ENCODE results near the gene FAM50B.

FAM50B gene

DNA sequence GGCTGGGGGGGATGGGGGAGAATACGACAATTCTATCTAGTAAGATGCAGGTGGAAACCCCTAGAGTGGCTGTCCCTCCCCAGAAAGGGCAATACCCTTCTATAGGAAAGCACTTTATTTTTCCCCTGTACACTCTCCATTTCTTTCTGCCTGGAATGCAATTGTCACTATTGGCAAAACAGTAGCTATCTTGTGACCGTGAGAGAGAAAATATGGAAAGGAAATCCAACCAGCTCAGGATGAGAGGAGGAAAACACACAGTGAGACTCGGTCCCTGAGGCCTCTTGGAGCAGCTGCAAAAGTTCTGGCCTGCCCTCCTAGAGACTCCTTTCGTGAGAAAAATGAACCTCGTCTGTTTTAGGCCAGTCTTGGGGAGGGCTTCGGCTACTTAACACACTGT, 43.4 kb downstream of the FAM50B start:
- Histone ChIP-seq H2AK5ac (ENCODE audit: low read depth, low read length) (no peak overlapping the region), H2BK12ac (ENCODE audit: low read length) (no peak overlapping the region), H4K91ac (ENCODE audit: low read depth, low read length, poor library complexity) (no peak overlapping the region), H3K4me3 (ENCODE audit: low read length in 2 of 2) (no peak overlapping the region), H3K4me1 (ENCODE audit: control insufficient read depth in 2 of 2, insufficient read depth in 1 of 2, low read depth in 1 of 2, low read length in 2 of 2) (no peaks in the 10 kb centered on the region), H2AFZ (ENCODE audit: low read length) (peak overlapping the region; percentile 12), H4K8ac (ENCODE audit: low read depth, low read length) (no peak overlapping the region), H2BK5ac (ENCODE audit: low read length) (no peak overlapping the region), H3K4ac (ENCODE audit: low read length) (no peak overlapping the region), H2BK15ac (ENCODE audit: low read length) (no peak overlapping the region), H3K14ac (ENCODE audit: low read length) (no peak overlapping the region), H3K9ac (ENCODE audit: low read depth, low read length, poor library complexity) (no peak overlapping the region), H3K27ac (replicated peaks; ENCODE audit: low read length) (no peak overlapping the region), H3K23ac (ENCODE audit: low read depth, low read length, poor library complexity) (no peak overlapping the region), H3K4me2 (ENCODE audit: insufficient read depth, low read length, poor library complexity, severe bottlenecking) (no peak overlapping the region), H2BK120ac (ENCODE audit: low read depth, low read length) (no peak overlapping the region), H3K9me3 (replicated peaks in 1 of 2; ENCODE audit: control insufficient read depth in 2 of 2, insufficient read depth in 1 of 2, low read depth in 1 of 2, low read length in 2 of 2) (no peaks in the 10 kb centered on the region), H3K27me3 (ENCODE audit: control insufficient read depth in 3 of 3, insufficient read depth in 3 of 3, low read depth in 1 of 3, low read length in 3 of 3) (no peaks in the 10 kb centered on the region), H3K18ac (ENCODE audit: low read length) (no peak overlapping the region), H3K79me1 (ENCODE audit: low read depth, low read length) (no peaks in the 10 kb centered on the region), H3K36me3 (replicated peaks in 1 of 2; ENCODE audit: control insufficient read depth in 2 of 2, insufficient read depth in 2 of 2, low read length in 2 of 2) (no peaks in the 10 kb centered on the region)
- WGBS, 2 donors (ENCODE audit: extremely low coverage in 2 of 2, insufficient read length in 2 of 2, insufficient replicate concordance in 1 of 2), result no CpG with 5 or more reads among the region's 6 CpGs
- no peak for DNase-seq (ENCODE audit: low spot score)

GRCh38 chr6:3893487-3893886, 44.3 kb downstream of the FAM50B start:
- no peak overlapping the region for H3K18ac ChIP-seq (ENCODE audit: low read length)
- no CpG with 5 or more reads among the region's 10 CpGs for WGBS, 2 donors (ENCODE audit: extremely low coverage in 2 of 2, insufficient read length in 2 of 2, insufficient replicate concordance in 1 of 2)
- H3K27me3 ChIP-seq (ENCODE audit: control insufficient read depth in 3 of 3, insufficient read depth in 3 of 3, low read depth in 1 of 3, low read length in 3 of 3), result no peaks in the 10 kb centered on the region
- no peak overlapping the region for H2BK15ac ChIP-seq (ENCODE audit: low read length)
- no peak overlapping the region for H3K23ac ChIP-seq (ENCODE audit: low read depth, low read length, poor library complexity)
- no peak overlapping the region for H3K4ac ChIP-seq (ENCODE audit: low read length)
- H3K4me3 ChIP-seq (ENCODE audit: low read length in 2 of 2), result no peak overlapping the region
- H3K27ac ChIP-seq (replicated peaks; ENCODE audit: low read length), result no peak overlapping the region
- H3K14ac ChIP-seq (ENCODE audit: low read length), result no peak overlapping the region
- H3K36me3 ChIP-seq (replicated peaks in 1 of 2; ENCODE audit: control insufficient read depth in 2 of 2, insufficient read depth in 2 of 2, low read length in 2 of 2), result no peaks in the 10 kb centered on the region
- no peak overlapping the region for H3K4me2 ChIP-seq (ENCODE audit: insufficient read depth, low read length, poor library complexity, severe bottlenecking)
- no peaks in the 10 kb centered on the region for H3K79me1 ChIP-seq (ENCODE audit: low read depth, low read length)
- H3K9me3 ChIP-seq (replicated peaks in 1 of 2; ENCODE audit: control insufficient read depth in 2 of 2, insufficient read depth in 1 of 2, low read depth in 1 of 2, low read length in 2 of 2), result no peaks in the 10 kb centered on the region
- no peak overlapping the region for H2AFZ ChIP-seq (ENCODE audit: low read length)
- no peak overlapping the region for H2BK120ac ChIP-seq (ENCODE audit: low read depth, low read length)
- no peak overlapping the region for H3K9ac ChIP-seq (ENCODE audit: low read depth, low read length, poor library complexity)
- H4K8ac ChIP-seq (ENCODE audit: low read depth, low read length), result no peak overlapping the region
- H2AK5ac ChIP-seq (ENCODE audit: low read depth, low read length), result no peak overlapping the region
- no peak overlapping the region for H2BK5ac ChIP-seq (ENCODE audit: low read length)
- no peaks in the 10 kb centered on the region for H3K4me1 ChIP-seq (ENCODE audit: control insufficient read depth in 2 of 2, insufficient read depth in 1 of 2, low read depth in 1 of 2, low read length in 2 of 2)
- H2BK12ac ChIP-seq (ENCODE audit: low read length), result no peak overlapping the region
- no peak overlapping the region for H4K91ac ChIP-seq (ENCODE audit: low read depth, low read length, poor library complexity)
- no peak for DNase-seq (ENCODE audit: low spot score)

DNA sequence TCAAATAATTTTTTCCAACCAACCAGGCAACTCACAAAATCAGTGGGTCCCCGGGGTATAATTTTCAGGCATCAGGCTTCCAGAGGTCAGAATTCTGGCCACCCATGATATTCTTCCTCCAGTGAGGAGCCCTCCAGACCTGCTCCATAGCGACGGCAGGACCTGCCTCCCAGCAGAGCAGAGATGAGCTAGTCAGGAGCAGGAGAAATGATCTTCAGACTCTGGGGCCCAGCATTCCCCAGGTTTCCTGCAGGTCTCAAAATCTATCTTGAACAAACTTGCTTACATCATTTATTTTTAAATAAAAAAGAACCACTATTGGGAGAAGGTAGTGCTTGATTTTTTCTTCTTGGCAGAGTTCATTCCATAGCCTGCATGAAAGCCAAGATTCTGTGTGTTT, 44.7 kb downstream of the FAM50B start:
- H3K4me1 ChIP-seq (ENCODE audit: control insufficient read depth in 2 of 2, insufficient read depth in 1 of 2, low read depth in 1 of 2, low read length in 2 of 2), result no peaks in the 10 kb centered on the region
- no peak overlapping the region for H2BK5ac ChIP-seq (ENCODE audit: low read length)
- H3K9me3 ChIP-seq (replicated peaks in 1 of 2; ENCODE audit: control insufficient read depth in 2 of 2, insufficient read depth in 1 of 2, low read depth in 1 of 2, low read length in 2 of 2), result peaks cover 0 to 4% of the 10 kb centered on the region in 2 donors
- H3K36me3 ChIP-seq (replicated peaks in 1 of 2; ENCODE audit: control insufficient read depth in 2 of 2, insufficient read depth in 2 of 2, low read length in 2 of 2), result no peaks in the 10 kb centered on the region
- no peak overlapping the region for H2BK12ac ChIP-seq (ENCODE audit: low read length)
- no peak overlapping the region for H3K4me3 ChIP-seq (ENCODE audit: low read length in 2 of 2)
- no peak overlapping the region for H3K27ac ChIP-seq (replicated peaks; ENCODE audit: low read length)
- no peak overlapping the region for H3K18ac ChIP-seq (ENCODE audit: low read length)
- H4K8ac ChIP-seq (ENCODE audit: low read depth, low read length), result no peak overlapping the region
- whole genome bisulfite sequencing, 2 donors (ENCODE audit: extremely low coverage in 2 of 2, insufficient read length in 2 of 2, insufficient replicate concordance in 1 of 2), result no CpG with 5 or more reads among the region's 3 CpGs
- no peak overlapping the region for H3K4ac ChIP-seq (ENCODE audit: low read length)
- H2AFZ ChIP-seq (ENCODE audit: low read length), result no peak overlapping the region
- no peaks in the 10 kb centered on the region for H3K27me3 ChIP-seq (ENCODE audit: control insufficient read depth in 3 of 3, insufficient read depth in 3 of 3, low read depth in 1 of 3, low read length in 3 of 3)
- H2BK15ac ChIP-seq (ENCODE audit: low read length), result no peak overlapping the region
- H3K79me1 ChIP-seq (ENCODE audit: low read depth, low read length), result no peaks in the 10 kb centered on the region
- H3K4me2 ChIP-seq (ENCODE audit: insufficient read depth, low read length, poor library complexity, severe bottlenecking), result no peak overlapping the region
- no peak overlapping the region for H3K9ac ChIP-seq (ENCODE audit: low read depth, low read length, poor library complexity)
- H3K23ac ChIP-seq (ENCODE audit: low read depth, low read length, poor library complexity), result no peak overlapping the region
- no peak overlapping the region for H3K14ac ChIP-seq (ENCODE audit: low read length)
- no peak overlapping the region for H2AK5ac ChIP-seq (ENCODE audit: low read depth, low read length)
- no peak for DNase-seq (ENCODE audit: low spot score)
- H4K91ac ChIP-seq (ENCODE audit: low read depth, low read length, poor library complexity), result no peak overlapping the region
- H2BK120ac ChIP-seq (ENCODE audit: low read depth, low read length), result no peak overlapping the region

- Histone ChIP-seq H2BK5ac (ENCODE audit: low read length) (no peak overlapping the region), H3K4me3 (ENCODE audit: low read length in 2 of 2) (no peak overlapping the region), H2AFZ (ENCODE audit: low read length) (no peak overlapping the region), H3K27me3 (ENCODE audit: control insufficient read depth in 3 of 3, insufficient read depth in 3 of 3, low read depth in 1 of 3, low read length in 3 of 3) (no peaks in the 10 kb centered on the region), H2BK15ac (ENCODE audit: low read length) (no peak overlapping the region), H3K9me3 (replicated peaks in 1 of 2; ENCODE audit: control insufficient read depth in 2 of 2, insufficient read depth in 1 of 2, low read depth in 1 of 2, low read length in 2 of 2) (peaks cover 0 to 7% of the 10 kb centered on the region in 2 donors), H3K4me1 (ENCODE audit: control insufficient read depth in 2 of 2, insufficient read depth in 1 of 2, low read depth in 1 of 2, low read length in 2 of 2) (no peaks in the 10 kb centered on the region), H3K18ac (ENCODE audit: low read length) (no peak overlapping the region), H4K8ac (ENCODE audit: low read depth, low read length) (no peak overlapping the region), H3K9ac (ENCODE audit: low read depth, low read length, poor library complexity) (no peak overlapping the region), H3K4me2 (ENCODE audit: insufficient read depth, low read length, poor library complexity, severe bottlenecking) (no peak overlapping the region), H3K23ac (ENCODE audit: low read depth, low read length, poor library complexity) (no peak overlapping the region), H3K27ac (replicated peaks; ENCODE audit: low read length) (no peak overlapping the region), H3K79me1 (ENCODE audit: low read depth, low read length) (no peaks in the 10 kb centered on the region), H2AK5ac (ENCODE audit: low read depth, low read length) (no peak overlapping the region), H3K14ac (ENCODE audit: low read length) (no peak overlapping the region), H4K91ac (ENCODE audit: low read depth, low read length, poor library complexity) (no peak overlapping the region), H3K4ac (ENCODE audit: low read length) (no peak overlapping the region), H2BK120ac (ENCODE audit: low read depth, low read length) (no peak overlapping the region), H2BK12ac (ENCODE audit: low read length) (no peak overlapping the region), H3K36me3 (replicated peaks in 1 of 2; ENCODE audit: control insufficient read depth in 2 of 2, insufficient read depth in 2 of 2, low read length in 2 of 2) (no peaks in the 10 kb centered on the region)
- DNase-seq (ENCODE audit: low spot score), result no peak
- WGBS, 2 donors (ENCODE audit: extremely low coverage in 2 of 2, insufficient read length in 2 of 2, insufficient replicate concordance in 1 of 2), result no CpG with 5 or more reads among the region's 14 CpGs
Measured at GRCh38 chr6:3894590-3895311, 45.6 kb downstream of the FAM50B start.
